H1 (cell line): Measurements from ENCODE around the gene RNF168. TPM values are rescaled to one million over a fixed set of nuclear protein-coding genes. Genes with fewer than 3 reads are reported as not detected.

Source experiments
- CTCF ChIA-PET: fragments of 300-600 bp; sonication (Branson Sonifier 250); formaldehyde crosslinking; loops from one replicate; lab custom pipeline; 2021; ENCODE audit not compliant: partially characterized antibody; lab: Charles Lee
- POLR2A ChIA-PET: fragments of 300-600 bp; sonication (Branson Sonifier 250); formaldehyde crosslinking; loops from one replicate; lab custom pipeline; 2021; ENCODE audit warnings: inconsistent platforms; ENCODE audit not compliant: partially characterized antibody; lab: Charles Lee
- DNase-seq, 2 experiments: peaks; one replicate each; pipeline versions ENCODE4 v3.0.0 to v3.0.0-alpha.2; 2010 to 2022; ENCODE audit warnings: low spot score in 2 of 2, low read depth in 1 of 2, mixed read lengths in 1 of 2
- FAIRE-seq: peaks from 2 replicates; lab custom pipeline; 2011; peaks lifted over from hg19 to GRCh38; lab: Jason Lieb, UNC
- H2AFZ ChIP-seq: 2 replicates; pipeline ENCODE4 v1.8.1; 2012; ENCODE audit warnings: low read length, inconsistent platforms
- H2AK5ac ChIP-seq: 2 replicates; pipeline ENCODE4 v1.6.1; 2013; ENCODE audit warnings: low read depth, low read length
- H2BK120ac ChIP-seq: replicated peaks from 2 replicates; pipeline ENCODE3; 2013; ENCODE audit warnings: low read depth, low read length, inconsistent platforms
- H2BK12ac ChIP-seq: 2 replicates; pipeline ENCODE4 v1.6.1; 2013; ENCODE audit warnings: low read depth, low read length
- H2BK15ac ChIP-seq: 2 replicates; pipeline ENCODE4 v1.6.1; 2013; ENCODE audit warnings: low read length
- H2BK20ac ChIP-seq: 2 replicates; pipeline ENCODE4 v1.6.1; 2013; ENCODE audit warnings: low read length
- H2BK5ac ChIP-seq: 2 replicates; pipeline ENCODE4 v1.6.1; 2013; ENCODE audit warnings: low read depth, low read length
- H3K14ac ChIP-seq: 2 replicates; pipeline ENCODE4 v1.6.1; 2013; ENCODE audit warnings: inconsistent platforms; ENCODE audit not compliant: insufficient read length
- H3K18ac ChIP-seq: 2 replicates; pipeline ENCODE4 v1.6.1; 2013; ENCODE audit warnings: low read length; ENCODE audit errors: extremely low read depth
- H3K23ac ChIP-seq: 2 replicates; pipeline ENCODE4 v1.6.1; 2013; ENCODE audit warnings: inconsistent platforms; ENCODE audit not compliant: insufficient read length
- H3K23me2 ChIP-seq: 2 replicates; pipeline ENCODE4 v1.6.1; 2013; ENCODE audit warnings: low read depth, low read length
- H3K27ac ChIP-seq: 2 replicates; pipeline ENCODE4 v1.6.1; 2011; ENCODE audit warnings: low read depth, low read length, inconsistent platforms
- H3K27me3 ChIP-seq, 4 experiments: replicated peaks in 1 of 4; 1 replicate in 1 of 4; 2 replicates in 3 of 4; pipeline versions ENCODE4 v1.6.1 to v1.8.1; 2011 to 2013; ENCODE audit warnings: low read length in 3 of 4, mild to moderate bottlenecking in 3 of 4, inconsistent platforms in 2 of 4, mixed read lengths in 2 of 4, moderate library complexity in 1 of 4; ENCODE audit not compliant: control insufficient read depth in 3 of 4, insufficient read depth in 3 of 4; ENCODE audit errors: extremely low read depth in 1 of 4
- H3K36me3 ChIP-seq, 4 experiments: 2 replicates each; pipeline versions ENCODE4 v1.6.1 to v1.8.1; 2011 to 2013; ENCODE audit warnings: mild to moderate bottlenecking in 4 of 4, low read length in 3 of 4, moderate library complexity in 2 of 4, control low read depth in 1 of 4, inconsistent platforms in 1 of 4; ENCODE audit not compliant: insufficient read depth in 4 of 4, control insufficient read depth in 2 of 4
- H3K4ac ChIP-seq: replicated peaks from 2 replicates; pipeline ENCODE3; 2013; ENCODE audit warnings: low read length, low read depth, mixed read lengths, inconsistent platforms; ENCODE audit not compliant: insufficient read length
- H3K4me1 ChIP-seq, 4 experiments: replicated peaks in 1 of 4; 1 replicate in 1 of 4; 2 replicates in 3 of 4; pipeline versions ENCODE4 v1.6.1 to v1.8.1; 2011 to 2013; ENCODE audit warnings: low read length in 3 of 4, inconsistent platforms in 2 of 4, mixed read lengths in 1 of 4; ENCODE audit not compliant: insufficient read depth in 4 of 4, control insufficient read depth in 3 of 4
- H3K4me2 ChIP-seq, 2 experiments: 2 replicates each; pipeline versions ENCODE4 v1.6.1 to v1.8.1; 2011 to 2013; ENCODE audit warnings: low read depth in 2 of 2, low read length in 2 of 2, control low read depth in 1 of 2, inconsistent platforms in 1 of 2, mild to moderate bottlenecking in 1 of 2; ENCODE audit not compliant: insufficient read depth in 1 of 2
- H3K4me3 ChIP-seq, 4 experiments: fragments of 200-600, 300-600 bp in 1 of 4; sonication (generic), shearing (Covaris generic), sonication (Bioruptor Twin) in 1 of 4; 2 replicates each; pipeline versions ENCODE4 v1.5.1 to v1.8.1; 2011 to 2016; ENCODE audit warnings: low read length in 4 of 4, low read depth in 3 of 4, control low read depth in 2 of 4, inconsistent platforms in 2 of 4, mild to moderate bottlenecking in 2 of 4, mixed read lengths in 1 of 4, moderate library complexity in 1 of 4; ENCODE audit not compliant: insufficient read depth in 2 of 4; ENCODE audit errors: extremely low read depth in 1 of 4
- H3K56ac ChIP-seq: replicated peaks from 2 replicates; pipeline ENCODE3; 2013; ENCODE audit warnings: low read depth, mild to moderate bottlenecking, mixed read lengths, low read length, inconsistent platforms; ENCODE audit not compliant: insufficient read length
- H3K79me1 ChIP-seq: 2 replicates; pipeline ENCODE4 v1.6.1; 2013; ENCODE audit warnings: low read depth, low read length, control low read depth
- H3K79me2 ChIP-seq, 2 experiments: 2 replicates each; pipeline versions ENCODE4 v1.6.1 to v1.8.1; 2012 to 2013; ENCODE audit warnings: low read length in 2 of 2, mild to moderate bottlenecking in 2 of 2, inconsistent platforms in 1 of 2; ENCODE audit not compliant: insufficient read depth in 2 of 2, control insufficient read depth in 1 of 2
- H3K9ac ChIP-seq, 4 experiments: replicated peaks in 1 of 4; 1 replicate in 1 of 4; 2 replicates in 3 of 4; pipeline versions ENCODE4 v1.6.1 to v1.8.1; 2011 to 2013; ENCODE audit warnings: low read depth in 3 of 4, low read length in 3 of 4, control low read depth in 2 of 4, mild to moderate bottlenecking in 2 of 4, moderate library complexity in 2 of 4, inconsistent platforms in 1 of 4; ENCODE audit errors: extremely low read depth in 1 of 4
- H3K9me3 ChIP-seq, 2 experiments: 2 replicates each; pipeline versions ENCODE4 v1.6.1 to v1.8.1; 2012 to 2013; ENCODE audit warnings: mild to moderate bottlenecking in 2 of 2, moderate library complexity in 2 of 2, control low read depth in 1 of 2, inconsistent platforms in 1 of 2, low read depth in 1 of 2, low read length in 1 of 2, mixed read lengths in 1 of 2; ENCODE audit not compliant: insufficient read depth in 2 of 2
- H4K20me1 ChIP-seq, 2 experiments: replicated peaks in 1 of 2; 2 replicates each; pipeline versions ENCODE3 to v1.8.1; 2011 to 2013; ENCODE audit warnings: inconsistent platforms in 2 of 2, low read length in 2 of 2, mild to moderate bottlenecking in 1 of 2; ENCODE audit not compliant: insufficient read depth in 2 of 2, control insufficient read depth in 1 of 2
- H4K5ac ChIP-seq: 2 replicates; pipeline ENCODE4 v1.6.1; 2013; ENCODE audit warnings: low read length, low read depth, mixed read lengths, inconsistent platforms; ENCODE audit not compliant: insufficient read length
- H4K8ac ChIP-seq: 2 replicates; pipeline ENCODE4 v1.8.0; 2013; ENCODE audit warnings: mild to moderate bottlenecking, moderate library complexity, low read length, inconsistent platforms; ENCODE audit not compliant: insufficient read depth; ENCODE audit errors: extremely low read depth
- H4K91ac ChIP-seq: replicated peaks from 2 replicates; pipeline ENCODE3; 2013; ENCODE audit warnings: low read length, mixed read lengths, inconsistent platforms; ENCODE audit not compliant: insufficient read length
- RBBP5 ChIP-seq: IDR thresholded peaks from 2 replicates; pipeline ENCODE4 v1.7.1; 2012; ENCODE audit warnings: low read depth, mild to moderate bottlenecking, inconsistent platforms, low read length, moderate library complexity, borderline replicate concordance
- SP4 ChIP-seq: IDR thresholded peaks from 2 replicates; pipeline ENCODE4 v1.6.1; 2012; ENCODE audit warnings: low read length, inconsistent platforms
- WGBS, 2 experiments: shearing (Covaris generic) in 1 of 2; methylation state at CpG; one replicate each; pipeline versions ENCODE4 v1.1.6 to v1.1.7; 2013 to 2015; ENCODE audit warnings: low lambda C conversion rate in 2 of 2, mixed read lengths in 2 of 2, inconsistent platforms in 1 of 2, low coverage in 1 of 2, missing lambda C conversion rate in 1 of 2; ENCODE audit not compliant: insufficient replicate concordance in 2 of 2, insufficient coverage in 1 of 2, insufficient read length in 1 of 2; ENCODE audit errors: extremely low coverage in 1 of 2, missing lambda C conversion rate in 1 of 2; 5-methylcytosine and 5-hydroxymethylcytosine counted together
- polyA plus RNA-seq, 7 experiments: library from polyadenylated mRNA; depleted of rRNA in 3 of 7; stranded (reverse) in 5 of 7; unstranded in 2 of 7; fragments of >200 nt in 5 of 7; fragments of 200-250 nt in 2 of 7; gene quantifications; 1 replicate in 5 of 7; 2 replicates in 1 of 7; 4 replicates in 1 of 7; pipeline versions ENCODE4 v1.2.1 to v1.2.3, GENCODE V29; 2011 to 2013; ENCODE audit warnings: missing spikeins in 2 of 7, mixed read lengths in 2 of 7
- total RNA-seq: library from RNA; stranded (reverse); fragmentation: NEBNext Ultra II Directional; extraction: Animal tissue kit (Norgen Biotek cat#: 25700); gene quantifications from 2 replicates; pipeline ENCODE4 v1.2.1, GENCODE V29; 2021

The RNF168 gene
- total and polyA plus RNA-seq, 2 of the 8 experiments (the other 6 are each of a cell fraction or from before 2014, with no cell fraction given) = 6.3 to 63.5 TPM

GRCh38 chr3:196431181-196432136 is 72.1 kb downstream of the RNF168 start:
- Histone ChIP-seq H3K18ac (peak overlapping the region; percentile 93), H3K4me3 (peak overlapping the region; percentile 88 to 99 (median 95)), H2AK5ac (0 out of 2 replicates have a peak overlapping the region, but pooled peaks have one; percentile 13), H4K5ac (peak overlapping the region; percentile 0), H3K23ac (no peak overlapping the region), H4K8ac (peak overlapping the region; percentile 94), H3K79me1 (peaks cover 5% of the 10 kb centered on the region; the same call in 1 of the 2 replicates), H3K27me3 (no peaks in the 10 kb centered on the region), H3K9ac (peak overlapping the region; percentile 77 to 91 (median 86)), H3K56ac (peak overlapping the region; percentile 91), H2BK5ac (peak overlapping the region; percentile 81), H3K36me3 (peaks cover 0 to 8% (median 0%) of the 10 kb centered on the region in 4 experiments; a peak in 2 of 8 replicates), H2BK15ac (no peak overlapping the region), H2BK20ac (no peak overlapping the region), H2AFZ (no peak overlapping the region), H3K4ac (peak overlapping the region; percentile 71), H3K79me2 (peaks cover 32 to 57% of the 10 kb centered on the region in 2 experiments), H2BK12ac (0 out of 2 replicates have a peak overlapping the region, but pooled peaks have one; percentile 50), H3K4me1 (peaks cover 0 to 3% (median under 1%) of the 10 kb centered on the region in 4 experiments; a peak in 3 of 7 replicates), H3K27ac (peak overlapping the region; percentile 87), H4K20me1 (peaks cover 0 to 10% of the 10 kb centered on the region in 2 experiments), H3K14ac (no peak overlapping the region), H4K91ac (no peak overlapping the region), H3K9me3 (no peaks in the 10 kb centered on the region), H3K4me2 (peak overlapping the region; percentile 73 to 94), H2BK120ac (no peak overlapping the region), H3K23me2 (peaks cover 11% of the 10 kb centered on the region)
- TF ChIP-seq SP4 (no peak), RBBP5 (peak; percentile 66; the same call in 1 of the 2 replicates)
- ChIA-PET POLR2A (interaction anchor here (0.6 to 1.4 kb wide), 6 partner anchors 8 to 114 kb away, joined by 3 to 10 read pairs (median 4); partner anchors contain the start of gene DYNLT2B), CTCF (no interaction called here)
- FAIRE-seq (no peak), DNase-seq (peak in 1 of 2 experiments; percentile 66)
- WGBS, 2 experiments = 5% methylated on average over 36 of the region's 50 CpGs; no CpG with 5 or more reads in 1 of the 2 experiments
